HG03175 (cell line): ENCODE results near the gene MYOZ2.
"Not testable (repeated sequence)": the region's sequence is repeated elsewhere in the genome, so short reads cannot be mapped to it uniquely, and the experiment has no call there.

ENCODE experiments used
- ATAC-seq: cut with Tn5 transposase; IDR thresholded peaks from one replicate; pipeline ENCODE4 v1.9.1; 2021; ENCODE audit warnings: mild to moderate bottlenecking, moderate library complexity; ENCODE audit not compliant: unreplicated experiment

The MYOZ2 gene

GRCh38 chr4:119125931-119126330 lies 9.7 kb upstream of the MYOZ2 start:
- no peak for ATAC-seq

- ATAC-seq = no peak
These were observed 7.5 kb upstream of the MYOZ2 start for GRCh38 chr4:119128148-119128547.

GRCh38 chr4:119130365-119131065 lies 5.1 kb upstream of the MYOZ2 start:
- no peak for ATAC-seq

GRCh38 chr4:119131164-119131563 lies 4.5 kb upstream of the MYOZ2 start:
- no peak for ATAC-seq

GRCh38 chr4:119132306-119132705 lies 3.3 kb upstream of the MYOZ2 start:
- no peak for ATAC-seq

- ATAC-seq = no peak
These were observed 914 bp downstream of the MYOZ2 start for GRCh38 chr4:119136546-119136945.

GRCh38 chr4:119138046-119138445 lies 2.4 kb downstream of the MYOZ2 start:
- no peak for ATAC-seq

GRCh38 chr4:119139311-119139710 lies 3.7 kb downstream of the MYOZ2 start:
- no peak for ATAC-seq

- no peak for ATAC-seq
These were observed 4.2 kb downstream of the MYOZ2 start for GRCh38 chr4:119139822-119140252.

- ATAC-seq = not testable (repeated sequence)
These were observed 5.7 kb downstream of the MYOZ2 start for GRCh38 chr4:119141283-119141682.

GRCh38 chr4:119142833-119143232 lies 7.2 kb downstream of the MYOZ2 start:
- ATAC-seq = no peak

- not testable (repeated sequence) for ATAC-seq
These were observed 7.7 kb downstream of the MYOZ2 start for GRCh38 chr4:119143341-119143740.

- no peak for ATAC-seq
These were observed 13.5 kb downstream of the MYOZ2 start for GRCh38 chr4:119149110-119149509.

- no peak for ATAC-seq
These were observed 15.5 kb downstream of the MYOZ2 start for GRCh38 chr4:119151161-119151560.

GRCh38 chr4:119152741-119153140 lies 17.1 kb downstream of the MYOZ2 start:
- ATAC-seq = no peak

- ATAC-seq = no peak
These were observed 26.5 kb downstream of the MYOZ2 start for GRCh38 chr4:119162174-119162573.

- no peak for ATAC-seq
These were observed 30.1 kb downstream of the MYOZ2 start for GRCh38 chr4:119165767-119166166.

- ATAC-seq = no peak
These were observed 34.6 kb downstream of the MYOZ2 start for GRCh38 chr4:119170195-119170594.

- no peak for ATAC-seq
These were observed 36.6 kb downstream of the MYOZ2 start for GRCh38 chr4:119172223-119172622.

GRCh38 chr4:119173729-119174361 lies 38.2 kb downstream of the MYOZ2 start:
- ATAC-seq = not testable (repeated sequence)

- no peak for ATAC-seq
These were observed 43.4 kb downstream of the MYOZ2 start for GRCh38 chr4:119179011-119179410.

GRCh38 chr4:119184128-119184527 lies 48.5 kb downstream of the MYOZ2 start:
- no peak for ATAC-seq

- ATAC-seq = no peak
These were observed 54.0 kb downstream of the MYOZ2 start for GRCh38 chr4:119189638-119190037.
